Stimulated activated CD4-positive, alpha-beta T cell treated with anti-CD3 and anti-CD28 coated beads, Interleukin-2, amount 100 ng/mL, for 4 hours (primary cell): ENCODE results near the gene KCNQ1OT1.

Experiments
- DNase-seq: peaks from one replicate; pipeline ENCODE4 v3.0.0-alpha.2; 2020; ENCODE audit warnings: low read depth

Gene KCNQ1OT1

GRCh38 chr11:2737226-2737590, 37.4 kb upstream of the KCNQ1OT1 start:
- no peak for DNase-seq

DNA sequence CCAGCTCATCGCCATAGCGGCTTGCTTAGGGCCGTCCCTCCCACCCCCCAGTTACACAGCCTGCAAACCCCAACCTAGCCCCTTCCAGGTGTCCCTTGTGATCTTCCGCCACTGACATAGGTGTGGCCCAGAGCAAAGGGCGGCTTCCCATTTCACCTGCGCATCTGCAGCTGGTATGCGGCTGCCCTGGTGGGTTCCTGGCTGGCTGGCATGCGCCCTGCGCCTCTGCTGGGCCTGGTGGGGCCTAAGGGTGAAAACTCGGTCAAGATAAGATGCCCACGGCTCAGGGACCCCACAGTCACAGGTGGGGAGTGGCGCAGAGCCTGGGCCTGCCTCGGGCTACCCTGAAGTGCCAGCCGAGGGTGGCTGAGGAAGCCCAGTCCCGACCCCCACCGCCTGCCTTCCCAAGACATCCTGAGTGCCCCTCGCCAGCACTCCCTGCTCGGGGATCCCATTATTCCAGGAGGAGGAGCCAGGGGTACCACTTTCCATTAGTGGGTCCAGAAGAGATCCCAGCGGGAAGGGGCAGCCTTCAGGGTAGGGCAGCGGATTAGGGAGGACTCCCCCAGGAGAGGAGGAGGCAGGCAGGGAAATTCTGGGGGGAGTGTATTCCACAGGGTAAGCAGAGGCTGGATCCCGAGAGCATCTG, 36.9 kb upstream of the KCNQ1OT1 start:
- DNase-seq, result no peak

DNA sequence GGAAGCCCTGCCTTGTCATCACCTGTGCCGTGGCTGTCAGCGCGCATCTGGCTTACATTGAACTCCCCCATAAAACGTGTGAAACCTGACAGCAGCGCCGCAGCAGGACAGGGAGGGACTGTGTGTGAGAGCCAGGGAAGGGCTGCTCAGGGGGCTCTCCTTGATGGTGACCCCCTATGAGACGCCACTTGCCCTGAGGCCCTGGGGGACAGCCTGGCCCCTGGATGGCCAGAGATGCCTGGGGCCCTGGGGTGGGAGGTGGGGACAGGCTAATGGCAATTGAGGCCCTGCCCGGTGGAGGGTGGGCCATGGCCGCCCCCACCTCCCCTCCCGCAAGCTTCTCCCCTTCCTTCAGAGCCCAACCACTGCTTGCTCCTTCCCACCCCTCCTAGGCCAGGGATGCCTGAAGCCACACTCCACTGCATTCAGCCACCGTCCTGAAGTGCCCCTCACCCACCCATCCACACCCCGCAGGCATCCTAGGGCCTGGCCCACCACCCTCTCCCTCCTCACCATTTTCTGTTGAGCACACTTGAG, 35.3 kb upstream of the KCNQ1OT1 start:
- no peak for DNase-seq

GRCh38 chr11:2734181-2735052, 34.6 kb upstream of the KCNQ1OT1 start:
- no peak for DNase-seq

- DNase-seq, result no peak
These were observed 33.3 kb upstream of the KCNQ1OT1 start for GRCh38 chr11:2732940-2733628.

DNA sequence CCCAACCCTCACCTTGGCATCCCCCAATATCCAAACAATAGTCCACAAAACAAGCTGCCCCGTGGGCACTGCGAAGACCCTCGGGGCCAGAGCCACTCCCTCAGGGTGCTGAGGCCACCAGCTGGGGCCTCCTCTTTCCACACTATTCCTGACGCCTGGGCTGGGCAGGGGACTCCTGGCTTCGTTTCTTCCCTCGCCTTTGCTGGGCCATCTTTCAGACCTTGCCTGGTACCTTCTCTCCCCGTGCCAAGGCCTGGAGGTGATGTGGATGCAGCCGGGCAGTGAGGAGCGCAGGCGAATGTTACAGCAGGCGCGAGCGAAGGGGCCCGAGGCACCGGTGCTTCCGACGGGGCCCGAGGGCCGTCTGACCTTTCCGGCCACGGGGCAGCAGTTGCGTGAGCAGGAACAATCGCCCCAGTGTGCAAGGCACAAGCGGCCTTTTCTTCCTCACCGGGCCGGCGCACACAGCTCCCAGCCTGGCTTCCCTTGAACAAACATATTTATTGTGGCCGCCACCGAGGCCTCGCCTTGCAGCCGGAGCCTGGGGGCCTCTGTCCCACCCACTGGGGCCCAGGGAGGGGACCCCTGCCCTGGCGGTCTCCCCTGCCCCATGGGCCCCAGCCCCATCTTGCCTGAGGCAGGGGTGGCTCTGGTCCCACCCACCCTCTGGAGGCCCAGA, 32.6 kb upstream of the KCNQ1OT1 start:
- DNase-seq, result no peak

DNA sequence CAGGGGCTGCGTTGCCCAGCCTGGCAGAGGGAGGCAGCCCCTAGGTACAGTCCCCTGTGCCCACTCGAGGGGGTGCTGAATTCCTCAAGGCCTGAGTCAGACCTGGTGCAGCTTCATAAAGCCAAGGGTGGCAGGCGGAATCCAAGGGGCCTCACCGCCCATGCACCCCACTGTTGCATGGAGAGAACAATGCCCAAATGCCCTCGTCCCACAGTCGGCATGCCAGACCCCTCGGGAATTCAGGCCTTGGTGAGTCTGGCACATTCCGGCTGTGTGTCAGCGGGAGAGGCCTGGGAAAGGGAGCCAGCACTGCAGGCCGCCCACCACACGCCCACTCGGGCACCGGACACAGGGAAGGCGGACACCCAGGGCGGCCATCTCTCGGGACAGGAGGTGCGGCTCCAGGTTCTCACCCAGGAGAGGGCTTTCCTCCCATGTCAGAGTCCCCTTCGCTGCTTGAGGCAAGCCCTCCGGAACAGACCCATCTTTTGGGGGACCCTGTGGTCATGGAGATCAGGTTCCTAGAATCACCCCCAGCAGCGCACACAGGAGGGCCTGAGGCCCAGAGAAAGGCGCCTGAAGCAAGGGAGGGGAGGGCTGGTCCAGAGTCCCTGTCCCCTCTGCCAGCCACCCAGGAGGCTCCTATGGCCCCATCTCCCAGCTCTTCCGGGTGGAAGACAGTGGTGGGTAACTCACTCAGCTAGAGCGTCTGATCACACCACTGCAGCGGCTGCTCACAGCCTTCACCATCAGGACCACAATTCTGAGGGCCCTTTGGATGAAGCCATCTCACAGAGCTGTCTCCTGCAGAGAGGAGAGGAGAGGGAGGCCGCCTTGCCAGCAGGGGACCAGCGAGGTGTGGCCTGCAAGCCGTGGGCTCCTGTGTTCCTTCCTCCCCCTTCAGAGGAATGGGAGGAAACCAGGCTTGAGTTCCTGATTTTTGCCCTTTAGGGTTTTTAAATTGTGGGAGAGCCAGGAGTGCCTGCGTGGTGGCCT, 31.6 kb upstream of the KCNQ1OT1 start:
- no peak for DNase-seq

GRCh38 chr11:2730272-2731129, 30.7 kb upstream of the KCNQ1OT1 start:
- no peak for DNase-seq

DNA sequence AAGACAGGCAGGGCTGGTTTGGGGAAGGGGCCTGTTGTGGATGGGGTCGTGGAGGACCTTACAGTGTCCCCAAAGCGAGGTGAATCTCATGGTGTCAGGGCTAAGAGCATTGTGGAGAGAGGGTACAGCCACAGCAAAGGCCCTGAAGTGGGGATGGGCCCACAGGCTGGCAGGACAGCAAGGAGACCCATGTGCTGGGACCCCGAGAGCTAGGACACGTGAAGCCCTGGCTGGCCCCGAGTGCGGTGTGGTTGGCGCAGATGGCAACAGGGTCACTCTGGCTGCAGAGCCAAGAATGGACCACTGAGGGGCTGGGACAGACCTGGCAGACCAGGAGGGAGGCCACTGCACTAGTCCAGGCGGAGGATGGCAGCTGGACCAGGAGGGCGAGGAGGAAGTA, 30.0 kb upstream of the KCNQ1OT1 start:
- no peak for DNase-seq

- DNase-seq, result no peak
These were observed 29.0 kb upstream of the KCNQ1OT1 start for GRCh38 chr11:2728663-2729332.

GRCh38 chr11:2728128-2728662, 28.4 kb upstream of the KCNQ1OT1 start:
- no peak for DNase-seq

DNA sequence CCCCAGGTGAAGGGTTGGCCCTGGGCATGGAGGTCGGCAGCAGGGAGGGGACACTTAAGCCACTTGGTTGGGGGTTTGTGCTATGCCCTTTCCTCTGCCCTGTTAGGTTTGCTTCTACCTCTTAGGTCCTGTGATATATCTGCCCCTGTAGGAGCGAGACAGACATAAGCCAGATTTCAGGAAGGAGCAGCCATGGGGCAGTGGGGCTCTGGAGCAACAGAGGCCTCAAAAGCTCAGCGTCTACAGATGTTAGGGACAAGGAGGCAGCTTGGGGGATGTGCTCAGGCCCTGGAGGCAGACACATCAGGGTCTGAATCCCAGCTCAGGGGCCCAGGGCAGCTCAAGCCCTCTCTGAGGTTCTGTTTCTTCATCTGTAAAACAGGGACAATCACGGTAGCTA, 27.2 kb upstream of the KCNQ1OT1 start:
- no peak for DNase-seq

DNA sequence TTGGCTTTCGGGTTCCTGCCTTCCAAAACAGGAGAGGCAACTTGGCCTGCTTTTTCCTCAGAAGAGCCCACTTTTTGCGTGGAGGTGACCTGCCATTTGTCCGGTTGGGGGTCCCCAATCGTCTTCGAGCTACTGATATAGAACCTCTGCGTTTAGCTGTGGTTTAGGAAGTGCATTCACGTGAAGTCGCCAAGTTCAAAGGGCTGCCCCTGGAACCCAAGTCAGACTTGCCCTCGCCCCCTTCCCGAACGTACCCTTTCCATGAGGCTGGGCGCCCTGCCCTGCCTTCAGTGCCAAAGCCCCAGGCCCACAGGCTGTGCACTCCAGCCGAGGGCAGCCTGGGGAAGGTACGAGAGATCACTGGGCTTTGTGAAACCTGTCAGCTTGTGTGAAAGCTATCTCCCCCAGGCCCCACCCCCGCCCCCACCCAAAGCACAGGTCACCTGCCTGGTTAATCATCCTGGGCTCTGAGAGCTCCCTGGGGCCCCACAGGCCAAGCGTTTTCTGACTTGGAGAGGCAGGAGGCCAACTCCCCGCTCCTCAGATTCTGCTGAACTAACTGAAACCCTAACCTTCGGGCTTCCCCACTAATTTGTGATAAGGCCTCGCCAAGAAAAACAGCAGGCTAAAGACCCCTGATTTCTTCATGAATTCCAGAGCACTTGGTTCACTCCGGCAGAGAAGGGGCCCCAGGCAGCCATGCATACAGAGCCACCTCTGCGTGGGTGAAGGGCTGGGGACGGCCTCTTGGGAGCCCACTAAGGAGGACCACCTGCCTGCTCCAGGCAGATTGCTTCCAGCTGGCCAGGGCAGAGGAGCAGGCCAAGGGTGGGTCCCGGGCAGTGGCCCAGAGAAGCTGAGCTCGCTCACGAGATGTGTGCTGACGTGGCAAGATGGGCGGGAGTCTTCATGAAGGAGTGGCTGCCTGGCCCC, 25.8 kb upstream of the KCNQ1OT1 start:
- DNase-seq, result no peak

- DNase-seq, result no peak
These were observed 25.0 kb upstream of the KCNQ1OT1 start for GRCh38 chr11:2724653-2725367.

DNA sequence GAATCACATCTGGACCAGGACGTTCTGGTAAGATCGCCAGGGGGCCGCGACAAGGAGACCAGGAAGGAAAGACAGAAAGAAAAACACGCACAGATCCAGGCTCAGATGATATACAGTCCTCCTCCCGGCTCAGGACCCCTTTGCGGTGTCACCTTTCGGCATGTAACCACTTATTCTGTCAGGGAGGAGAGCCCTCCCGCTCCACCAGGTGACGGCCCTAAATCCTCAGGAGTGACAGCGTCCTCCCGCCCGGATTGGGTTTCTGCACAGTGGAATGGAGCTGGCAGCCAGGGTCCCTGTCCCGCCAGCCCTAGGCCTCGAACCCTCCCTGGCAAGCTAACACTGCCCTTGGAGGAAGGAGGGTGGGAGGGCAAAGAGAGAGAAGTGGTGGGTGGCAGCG, 24.3 kb upstream of the KCNQ1OT1 start:
- no peak for DNase-seq

GRCh38 chr11:2722955-2723354, 23.2 kb upstream of the KCNQ1OT1 start:
- no peak for DNase-seq

DNA sequence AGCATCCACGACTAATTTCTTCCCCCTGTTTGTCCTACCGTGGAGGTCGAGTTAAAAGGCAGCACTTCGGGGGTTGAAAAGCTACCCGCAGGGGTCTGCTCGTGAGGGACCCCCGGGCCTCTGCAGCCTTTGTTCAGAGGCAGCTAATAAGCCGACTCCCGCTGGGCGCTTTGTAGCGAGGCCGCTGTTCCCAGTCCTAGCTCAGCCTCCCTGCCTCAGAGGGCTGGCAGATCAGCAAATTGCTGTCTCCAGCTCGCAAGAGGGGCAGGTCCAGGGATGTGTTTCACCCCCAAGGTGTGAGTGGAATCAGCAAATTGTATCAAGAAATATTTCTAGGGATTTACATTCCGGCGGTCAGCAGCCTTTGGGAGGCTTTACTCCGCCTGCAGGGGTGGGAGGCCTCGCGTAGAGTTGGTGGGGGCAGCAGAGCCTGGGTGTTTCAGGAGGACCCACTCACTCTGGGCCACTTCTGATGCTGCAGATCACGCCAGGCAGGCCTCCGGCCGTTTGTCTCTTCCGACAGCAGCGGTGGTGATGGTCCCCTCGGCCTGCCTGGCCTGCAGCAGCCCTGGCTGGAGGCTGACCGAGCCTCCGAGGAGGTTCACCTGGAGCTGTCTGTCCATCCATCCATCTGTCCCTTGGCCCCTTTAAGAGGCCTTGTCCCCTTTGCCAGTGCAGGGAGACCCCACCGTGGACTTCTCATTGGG, 21.6 kb upstream of the KCNQ1OT1 start:
- no peak for DNase-seq
